NCI-H1092 (cell line): Measurements from ENCODE around the gene BRD2.

Experiments
- DNase-seq: peaks from one replicate; lab custom pipeline; 2025; lab: John Stamatoyannopoulos, UW

The BRD2 gene

DNA sequence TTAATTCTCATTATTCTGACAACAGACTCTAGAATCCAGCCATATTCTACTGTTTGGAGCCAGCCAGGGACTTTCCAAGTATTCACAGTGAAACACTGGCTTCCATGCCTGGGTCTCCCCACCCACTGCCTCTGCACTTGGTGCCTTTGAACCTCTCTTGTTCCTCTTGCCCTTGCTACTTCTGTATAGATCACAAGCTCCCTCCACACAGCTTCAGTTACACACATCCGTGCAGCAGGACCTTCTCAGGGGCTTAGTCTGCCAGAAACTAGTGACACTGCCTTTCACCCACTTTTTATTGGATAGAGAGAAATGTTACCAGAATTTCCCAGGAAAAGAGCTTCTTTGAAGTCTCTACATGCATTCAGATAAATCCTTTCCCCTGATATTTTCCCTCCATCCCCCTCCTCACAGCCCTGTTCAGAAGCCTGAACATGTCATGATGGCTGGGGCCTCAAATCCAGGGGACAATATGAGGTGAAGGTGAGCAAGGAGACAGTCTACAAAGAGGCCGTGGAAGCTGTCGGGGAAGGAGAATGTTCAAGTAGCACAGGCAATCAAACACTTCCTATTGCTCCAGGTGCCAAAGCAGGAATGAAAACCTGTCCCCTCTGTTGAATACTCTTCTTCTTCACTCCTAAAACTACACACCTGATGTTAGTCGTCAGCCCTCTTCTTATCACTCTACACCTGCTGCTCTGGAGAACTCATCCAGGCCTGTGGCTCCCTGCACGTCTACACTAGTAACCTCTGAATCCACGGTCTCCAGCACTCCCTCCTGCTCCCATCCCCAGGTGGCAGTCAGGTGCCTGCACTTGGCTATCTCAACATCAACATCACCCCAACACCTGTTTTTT, 61.2 kb downstream of the BRD2 start:
- DNase-seq: no peak

DNA sequence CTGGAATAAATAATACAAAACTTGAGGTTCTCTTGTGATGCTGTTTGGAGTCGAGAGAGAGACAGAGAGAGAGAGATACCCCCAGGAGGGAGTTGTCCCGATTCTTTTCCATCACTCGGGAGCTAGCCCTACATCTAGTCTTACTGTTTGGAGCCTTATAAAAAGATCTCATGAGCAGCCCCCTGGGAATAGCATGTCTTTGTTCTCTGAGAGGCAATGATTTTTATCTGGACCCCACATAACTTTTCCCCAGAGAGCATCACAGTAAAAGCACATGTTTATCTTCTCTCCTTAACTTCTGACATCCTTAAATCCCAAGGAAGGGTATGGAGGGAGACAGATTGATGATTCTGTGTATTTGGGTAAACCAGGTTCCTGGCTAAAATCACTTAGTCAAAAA, 61.9 kb downstream of the BRD2 start:
- no peak for DNase-seq
